ENCODE measurements around the gene FCN1. TPM values are rescaled to one million over a fixed set of nuclear protein-coding genes. Genes with fewer than 3 reads are reported as not detected.

FCN1 gene
- total and polyA plus RNA-seq, 2 donors (not counting 1 experiment from before 2014, with no cell fraction given) = not detected

DNA sequence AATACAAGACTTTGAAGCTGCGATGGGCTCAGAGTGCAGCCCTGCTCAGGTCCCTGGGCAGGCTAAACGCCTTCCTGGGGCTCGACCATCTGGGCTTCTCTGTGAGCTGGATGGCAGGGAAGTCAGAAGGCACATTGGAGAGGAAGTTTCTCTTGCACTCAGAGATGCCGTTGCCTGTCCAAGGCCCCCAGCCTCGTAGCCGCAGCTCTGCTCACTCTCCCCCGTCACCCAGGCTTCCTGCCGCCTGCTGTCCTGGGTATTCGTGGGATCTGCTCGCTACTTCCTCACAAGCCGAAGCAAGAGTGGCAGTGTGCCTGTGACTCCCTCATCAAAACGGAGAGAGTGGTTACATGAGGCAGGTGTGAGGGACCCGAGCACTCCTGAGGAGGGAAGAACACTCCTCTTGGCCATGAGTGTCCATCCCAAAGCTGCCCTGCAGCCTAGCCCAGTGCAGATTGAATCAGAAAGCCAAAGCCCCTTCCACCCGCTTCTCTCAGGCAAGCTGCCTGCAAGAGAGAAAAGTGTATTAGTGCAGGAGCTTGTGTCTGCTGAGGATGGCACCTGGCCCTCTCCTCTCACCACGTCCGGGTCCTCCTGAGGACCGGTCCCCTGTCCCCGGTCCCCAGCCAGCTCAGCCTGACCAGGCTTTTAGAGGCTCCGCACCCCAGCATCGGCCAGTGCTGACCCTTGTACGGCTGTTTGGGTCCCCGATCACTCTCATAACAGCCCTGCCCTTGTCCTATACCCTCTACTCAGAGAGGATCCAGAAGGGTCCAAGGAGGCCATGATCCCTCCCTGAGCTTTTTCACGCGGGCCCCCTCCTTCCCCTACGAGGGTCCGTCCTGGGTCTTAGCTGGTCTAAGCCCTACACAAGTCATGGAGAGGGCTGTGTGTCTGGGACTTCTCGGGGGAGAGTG lies 29.8 kb downstream of the FCN1 start:
- H3K4me3 ChIP-seq (replicated peaks in 1 of 4; ENCODE audit: control extremely low read depth in 1 of 4, insufficient read depth in 1 of 4, low read depth in 3 of 4, low read length in 4 of 4) = no peak overlapping the region
- no peaks in the 10 kb centered on the region for H3K9me3 ChIP-seq (ENCODE audit: control insufficient read depth, insufficient read depth, low read depth, low read length)
- H3K79me2 ChIP-seq (ENCODE audit: control insufficient read depth, insufficient read depth, low read length) = no peaks in the 10 kb centered on the region
- no peaks in the 10 kb centered on the region for H3K36me3 ChIP-seq (ENCODE audit: control insufficient read depth, insufficient read depth, low read length)
- no peaks in the 10 kb centered on the region for H3K27me3 ChIP-seq (ENCODE audit: control insufficient read depth, insufficient read depth, low read length)
- H3K4me2 ChIP-seq (ENCODE audit: extremely low read depth, insufficient read depth, low read length) = no peak overlapping the region
- no peak overlapping the region for H3K9ac ChIP-seq (ENCODE audit: insufficient read depth, low read length)
- H3K27ac ChIP-seq (ENCODE audit: insufficient read depth, low read length) = no peak overlapping the region
- no peak for DNase-seq (ENCODE audit: low read depth in 2 of 2)
- H4K20me1 ChIP-seq (ENCODE audit: control insufficient read depth, extremely low read depth, insufficient read depth, low read length) = no peaks in the 10 kb centered on the region
- no peaks in the 10 kb centered on the region for H3K4me1 ChIP-seq (ENCODE audit: control insufficient read depth, extremely low read depth, insufficient read depth, low read length)
- no peak for TF ChIP-seq CTCF (conservative IDR thresholded peaks at IDR 0.05 in 1 of 2, IDR thresholded peaks at IDR 0.05 in 1 of 2; ENCODE audit: low read depth in 1 of 2, low read length in 2 of 2)
- TF ChIP-seq EZH2 (IDR thresholded peaks at IDR 0.05; ENCODE audit: low read length, missing control alignments) = no peak
- H2AFZ ChIP-seq (ENCODE audit: low read length) = no peak overlapping the region

GRCh38 chr9:134887219-134887618 lies 30.5 kb downstream of the FCN1 start:
- no peak for DNase-seq (ENCODE audit: low read depth in 2 of 2)
- no peak overlapping the region for H2AFZ ChIP-seq (ENCODE audit: low read length)
- no peak overlapping the region for H3K27ac ChIP-seq (ENCODE audit: insufficient read depth, low read length)
- TF ChIP-seq CTCF (conservative IDR thresholded peaks at IDR 0.05 in 1 of 2, IDR thresholded peaks at IDR 0.05 in 1 of 2; ENCODE audit: low read depth in 1 of 2, low read length in 2 of 2) = no peak
- no peaks in the 10 kb centered on the region for H3K9me3 ChIP-seq (ENCODE audit: control insufficient read depth, insufficient read depth, low read depth, low read length)
- no peaks in the 10 kb centered on the region for H3K36me3 ChIP-seq (ENCODE audit: control insufficient read depth, insufficient read depth, low read length)
- no peaks in the 10 kb centered on the region for H3K4me1 ChIP-seq (ENCODE audit: control insufficient read depth, extremely low read depth, insufficient read depth, low read length)
- H3K9ac ChIP-seq (ENCODE audit: insufficient read depth, low read length) = no peak overlapping the region
- no peak overlapping the region for H3K4me2 ChIP-seq (ENCODE audit: extremely low read depth, insufficient read depth, low read length)
- no peaks in the 10 kb centered on the region for H3K79me2 ChIP-seq (ENCODE audit: control insufficient read depth, insufficient read depth, low read length)
- no peaks in the 10 kb centered on the region for H4K20me1 ChIP-seq (ENCODE audit: control insufficient read depth, extremely low read depth, insufficient read depth, low read length)
- no peaks in the 10 kb centered on the region for H3K27me3 ChIP-seq (ENCODE audit: control insufficient read depth, insufficient read depth, low read length)
- no peak overlapping the region for H3K4me3 ChIP-seq (replicated peaks in 1 of 4; ENCODE audit: control extremely low read depth in 1 of 4, insufficient read depth in 1 of 4, low read depth in 3 of 4, low read length in 4 of 4)

- H3K4me3 ChIP-seq (replicated peaks in 1 of 4; ENCODE audit: control extremely low read depth in 1 of 4, insufficient read depth in 1 of 4, low read depth in 3 of 4, low read length in 4 of 4) = no peak overlapping the region
- no peak overlapping the region for H3K27ac ChIP-seq (ENCODE audit: insufficient read depth, low read length)
- H3K9ac ChIP-seq (ENCODE audit: insufficient read depth, low read length) = no peak overlapping the region
- no peaks in the 10 kb centered on the region for H3K79me2 ChIP-seq (ENCODE audit: control insufficient read depth, insufficient read depth, low read length)
- no peaks in the 10 kb centered on the region for H3K4me1 ChIP-seq (ENCODE audit: control insufficient read depth, extremely low read depth, insufficient read depth, low read length)
- H3K9me3 ChIP-seq (ENCODE audit: control insufficient read depth, insufficient read depth, low read depth, low read length) = no peaks in the 10 kb centered on the region
- no peak overlapping the region for H2AFZ ChIP-seq (ENCODE audit: low read length)
- H3K4me2 ChIP-seq (ENCODE audit: extremely low read depth, insufficient read depth, low read length) = no peak overlapping the region
- DNase-seq (ENCODE audit: low read depth in 2 of 2) = no peak
- no peaks in the 10 kb centered on the region for H3K36me3 ChIP-seq (ENCODE audit: control insufficient read depth, insufficient read depth, low read length)
- H3K27me3 ChIP-seq (ENCODE audit: control insufficient read depth, insufficient read depth, low read length) = no peaks in the 10 kb centered on the region
- H4K20me1 ChIP-seq (ENCODE audit: control insufficient read depth, extremely low read depth, insufficient read depth, low read length) = no peaks in the 10 kb centered on the region
- TF ChIP-seq CTCF (conservative IDR thresholded peaks at IDR 0.05 in 1 of 2, IDR thresholded peaks at IDR 0.05 in 1 of 2; ENCODE audit: low read depth in 1 of 2, low read length in 2 of 2) (no peak), EZH2 (IDR thresholded peaks at IDR 0.05; ENCODE audit: low read length, missing control alignments) (no peak)
Measured at GRCh38 chr9:134886413-134886913, 31.2 kb downstream of the FCN1 start.

All from fibroblast of lung (primary cell).